Measurements from ENCODE around the gene CCDC136. TPM values are rescaled to one million over a fixed set of nuclear protein-coding genes. Genes with fewer than 3 reads are reported as not detected.

The CCDC136 gene
- total RNA-seq, 1 experiment from 2014 or later: 11.1 TPM

DNA sequence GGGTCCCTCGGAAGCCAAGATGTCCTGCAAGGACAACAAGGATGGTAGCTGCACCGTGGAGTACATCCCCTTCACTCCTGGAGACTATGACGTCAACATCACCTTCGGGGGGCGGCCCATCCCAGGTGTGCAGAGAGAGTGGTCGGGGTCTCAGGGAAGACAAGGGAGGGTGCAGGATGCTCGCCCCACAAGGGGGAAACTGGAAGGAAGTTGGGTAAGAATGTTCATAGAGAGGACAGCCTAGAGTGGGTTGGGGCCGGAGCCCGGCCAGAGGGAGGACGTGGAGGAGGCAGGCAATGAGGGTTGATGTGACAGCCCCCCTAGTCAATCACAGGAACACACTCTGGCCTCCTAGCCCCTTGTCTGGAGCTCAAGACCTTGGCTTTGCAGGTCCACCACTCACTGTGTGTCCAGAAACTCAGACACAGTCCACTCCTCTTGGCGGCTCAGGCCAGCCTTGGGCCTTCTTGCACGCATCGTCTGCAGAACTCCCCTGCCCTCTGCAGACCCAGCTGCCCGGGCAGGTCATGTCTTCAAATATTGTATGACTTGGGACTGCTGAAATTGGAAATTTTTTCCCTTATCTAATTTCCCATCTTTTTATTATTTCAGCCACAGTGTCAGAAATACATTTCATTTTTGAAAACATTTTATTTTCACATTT lies 55.1 kb downstream of the CCDC136 start:
- H3K9me2 ChIP-seq (ENCODE audit: insufficient read depth): no peaks in the 10 kb centered on the region
- H3K27ac ChIP-seq (ENCODE audit: low read depth, low read length): no peak overlapping the region
- BruUV-seq (replicated peaks): no TSS peak
- ATAC-seq (no peak), DNase-seq (ENCODE audit: low read depth, low spot score) (no peak)
- no peaks in the 10 kb centered on the region for H3K9me3 ChIP-seq (ENCODE audit: control insufficient read depth in 1 of 2, insufficient read depth in 1 of 2, low read depth in 1 of 2, low read length in 2 of 2)
- no peak overlapping the region for H2AFZ ChIP-seq (ENCODE audit: low read depth, low read length, poor library complexity, severe bottlenecking)
- no peak overlapping the region for H3K4me2 ChIP-seq (ENCODE audit: low read length)
- no peaks in the 10 kb centered on the region for H4K20me1 ChIP-seq (ENCODE audit: insufficient read depth)
- H3K4me3 ChIP-seq (replicated peaks in 1 of 2; ENCODE audit: low read depth in 1 of 2, low read length in 2 of 2): no peak overlapping the region
- intact Hi-C loops (cut with micrococcal nuclease): no loop called here
- H3K27me3 ChIP-seq (ENCODE audit: insufficient read depth, low read length): no peaks in the 10 kb centered on the region
- no peak for TF ChIP-seq EGR1 (IDR thresholded peaks at IDR 0.05; ENCODE audit: low read depth)
- TF ChIP-seq TCF7L2 (IDR thresholded peaks at IDR 0.05; ENCODE audit: borderline replicate concordance, extremely low read depth, insufficient read depth, insufficient read length): no peak
- no peak for TF ChIP-seq ZFX (IDR thresholded peaks at IDR 0.05)
- no peak for TF ChIP-seq SRF (IDR thresholded peaks at IDR 0.05; ENCODE audit: low read depth)
- TF ChIP-seq JUND (IDR thresholded peaks at IDR 0.05): no peak
- TF ChIP-seq SIN3A (IDR thresholded peaks at IDR 0.05; ENCODE audit: low read depth): no peak
- TF ChIP-seq, protein P1, sequence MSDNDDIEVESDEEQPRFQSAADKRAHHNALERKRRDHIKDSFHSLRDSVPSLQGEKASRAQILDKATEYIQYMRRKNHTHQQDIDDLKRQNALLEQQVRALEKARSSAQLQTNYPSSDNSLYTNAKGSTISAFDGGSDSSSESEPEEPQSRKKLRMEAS (IDR thresholded peaks at IDR 0.05): no peak
- TF ChIP-seq, protein P2, sequence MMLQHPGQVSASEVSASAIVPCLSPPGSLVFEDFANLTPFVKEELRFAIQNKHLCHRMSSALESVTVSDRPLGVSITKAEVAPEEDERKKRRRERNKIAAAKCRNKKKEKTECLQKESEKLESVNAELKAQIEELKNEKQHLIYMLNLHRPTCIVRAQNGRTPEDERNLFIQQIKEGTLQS (IDR thresholded peaks at IDR 0.05): no peak
- TF ChIP-seq POLR2A (IDR thresholded peaks at IDR 0.05; ENCODE audit: borderline replicate concordance, extremely low read depth, insufficient read depth, insufficient read length): no peak
- TF ChIP-seq CEBPB (IDR thresholded peaks at IDR 0.05; ENCODE audit: low read depth): no peak
- TF ChIP-seq YY1 (IDR thresholded peaks at IDR 0.05; ENCODE audit: extremely low read depth, insufficient replicate concordance, low read depth, low read length): no peak
- TF ChIP-seq, protein P3, sequence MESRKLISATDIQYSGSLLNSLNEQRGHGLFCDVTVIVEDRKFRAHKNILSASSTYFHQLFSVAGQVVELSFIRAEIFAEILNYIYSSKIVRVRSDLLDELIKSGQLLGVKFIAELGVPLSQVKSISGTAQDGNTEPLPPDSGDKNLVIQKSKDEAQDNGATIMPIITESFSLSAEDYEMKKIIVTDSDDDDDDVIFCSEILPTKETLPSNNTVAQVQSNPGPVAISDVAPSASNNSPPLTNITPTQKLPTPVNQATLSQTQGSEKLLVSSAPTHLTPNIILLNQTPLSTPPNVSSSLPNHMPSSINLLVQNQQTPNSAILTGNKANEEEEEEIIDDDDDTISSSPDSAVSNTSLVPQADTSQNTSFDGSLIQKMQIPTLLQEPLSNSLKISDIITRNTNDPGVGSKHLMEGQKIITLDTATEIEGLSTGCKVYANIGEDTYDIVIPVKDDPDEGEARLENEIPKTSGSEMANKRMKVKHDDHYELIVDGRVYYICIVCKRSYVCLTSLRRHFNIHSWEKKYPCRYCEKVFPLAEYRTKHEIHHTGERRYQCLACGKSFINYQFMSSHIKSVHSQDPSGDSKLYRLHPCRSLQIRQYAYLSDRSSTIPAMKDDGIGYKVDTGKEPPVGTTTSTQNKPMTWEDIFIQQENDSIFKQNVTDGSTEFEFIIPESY (IDR thresholded peaks at IDR 0.05; ENCODE audit: extremely low read depth, insufficient replicate concordance, low read length): no peak
- TF ChIP-seq, protein P4, sequence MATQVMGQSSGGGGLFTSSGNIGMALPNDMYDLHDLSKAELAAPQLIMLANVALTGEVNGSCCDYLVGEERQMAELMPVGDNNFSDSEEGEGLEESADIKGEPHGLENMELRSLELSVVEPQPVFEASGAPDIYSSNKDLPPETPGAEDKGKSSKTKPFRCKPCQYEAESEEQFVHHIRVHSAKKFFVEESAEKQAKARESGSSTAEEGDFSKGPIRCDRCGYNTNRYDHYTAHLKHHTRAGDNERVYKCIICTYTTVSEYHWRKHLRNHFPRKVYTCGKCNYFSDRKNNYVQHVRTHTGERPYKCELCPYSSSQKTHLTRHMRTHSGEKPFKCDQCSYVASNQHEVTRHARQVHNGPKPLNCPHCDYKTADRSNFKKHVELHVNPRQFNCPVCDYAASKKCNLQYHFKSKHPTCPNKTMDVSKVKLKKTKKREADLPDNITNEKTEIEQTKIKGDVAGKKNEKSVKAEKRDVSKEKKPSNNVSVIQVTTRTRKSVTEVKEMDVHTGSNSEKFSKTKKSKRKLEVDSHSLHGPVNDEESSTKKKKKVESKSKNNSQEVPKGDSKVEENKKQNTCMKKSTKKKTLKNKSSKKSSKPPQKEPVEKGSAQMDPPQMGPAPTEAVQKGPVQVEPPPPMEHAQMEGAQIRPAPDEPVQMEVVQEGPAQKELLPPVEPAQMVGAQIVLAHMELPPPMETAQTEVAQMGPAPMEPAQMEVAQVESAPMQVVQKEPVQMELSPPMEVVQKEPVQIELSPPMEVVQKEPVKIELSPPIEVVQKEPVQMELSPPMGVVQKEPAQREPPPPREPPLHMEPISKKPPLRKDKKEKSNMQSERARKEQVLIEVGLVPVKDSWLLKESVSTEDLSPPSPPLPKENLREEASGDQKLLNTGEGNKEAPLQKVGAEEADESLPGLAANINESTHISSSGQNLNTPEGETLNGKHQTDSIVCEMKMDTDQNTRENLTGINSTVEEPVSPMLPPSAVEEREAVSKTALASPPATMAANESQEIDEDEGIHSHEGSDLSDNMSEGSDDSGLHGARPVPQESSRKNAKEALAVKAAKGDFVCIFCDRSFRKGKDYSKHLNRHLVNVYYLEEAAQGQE (IDR thresholded peaks at IDR 0.05; ENCODE audit: low read depth): no peak
- TF ChIP-seq ELF1 (IDR thresholded peaks at IDR 0.05; ENCODE audit: borderline replicate concordance, low read depth): no peak
- TF ChIP-seq SP1 (IDR thresholded peaks at IDR 0.05; ENCODE audit: low read depth): no peak
- no peak for TF ChIP-seq EZH2 (IDR thresholded peaks at IDR 0.05)
- no peak for TF ChIP-seq CBX3 (IDR thresholded peaks at IDR 0.05; ENCODE audit: low read depth)
- TF ChIP-seq RAD21 (IDR thresholded peaks at IDR 0.05; ENCODE audit: low read depth): no peak
- TF ChIP-seq EZH2phosphoT487 (IDR thresholded peaks at IDR 0.05; ENCODE audit: borderline replicate concordance): no peak
- ChIA-PET RAD21 (ENCODE audit: low non-redundant PET in 1 of 2, low total read pairs in 2 of 2, uncharacterized antibody in 2 of 2, unreplicated experiment in 2 of 2) (no interaction called here), CTCF (interaction anchor here (1.2 kb wide), 1 partner anchor 13 kb away, joined by 3 read pairs; no protein-coding TSS in a partner anchor), POLR2A (no interaction called here)
- H3K9ac ChIP-seq (ENCODE audit: low read length): no peak overlapping the region
- peaks cover 2 to 17% of the 10 kb centered on the region in 2 experiments; a peak in 1 of 4 replicates for H3K36me3 ChIP-seq (ENCODE audit: control insufficient read depth in 1 of 2, insufficient read depth in 2 of 2, low read length in 2 of 2)
- no peaks in the 10 kb centered on the region for H3K79me2 ChIP-seq (ENCODE audit: insufficient read depth, low read length)
- peaks cover 0 to 1% of the 10 kb centered on the region in 2 experiments; a peak in 1 of 4 replicates for H3K4me1 ChIP-seq (ENCODE audit: control insufficient read depth in 1 of 2, insufficient read depth in 2 of 2, low read length in 2 of 2)
